HUES48 (cell line): Measurements from ENCODE around the gene D2HGDH.

Experiments used
- H3K27ac ChIP-seq: one replicate; pipeline ENCODE4 v1.7.0; 2013; ENCODE audit warnings: low read depth, low read length, inconsistent platforms
- H3K27me3 ChIP-seq: 2 replicates; pipeline ENCODE4 v1.6.1; 2013; ENCODE audit warnings: mild to moderate bottlenecking, low read length; ENCODE audit not compliant: control insufficient read depth, insufficient read depth
- H3K36me3 ChIP-seq: 2 replicates; pipeline ENCODE4 v1.6.1; 2013; ENCODE audit warnings: low read length; ENCODE audit not compliant: control insufficient read depth, insufficient read depth
- H3K4me1 ChIP-seq: 2 replicates; pipeline ENCODE4 v1.6.1; 2013; ENCODE audit warnings: mild to moderate bottlenecking, low read length; ENCODE audit not compliant: control insufficient read depth, insufficient read depth
- H3K4me3 ChIP-seq: 2 replicates; pipeline ENCODE4 v1.5.1; 2013; ENCODE audit warnings: mild to moderate bottlenecking, low read depth, low read length
- H3K9ac ChIP-seq: 2 replicates; pipeline ENCODE4 v1.6.1; 2013; ENCODE audit warnings: mild to moderate bottlenecking, low read depth, low read length, moderate library complexity
- H3K9me3 ChIP-seq: 2 replicates; pipeline ENCODE4 v1.6.1; 2013; ENCODE audit warnings: low read length; ENCODE audit not compliant: control insufficient read depth, insufficient read depth

The D2HGDH gene

GRCh38 chr2:241760301-241760771, 25.9 kb downstream of the D2HGDH start:
- H3K9ac ChIP-seq = no peak overlapping the region
- no peaks in the 10 kb centered on the region; the same call in 1 of the 2 replicates for H3K4me1 ChIP-seq
- H3K27me3 ChIP-seq = no peaks in the 10 kb centered on the region
- H3K36me3 ChIP-seq = peaks cover 9% of the 10 kb centered on the region; the same call in 1 of the 2 replicates
- no peak overlapping the region for H3K4me3 ChIP-seq
- no peak overlapping the region for H3K27ac ChIP-seq
- no peaks in the 10 kb centered on the region for H3K9me3 ChIP-seq

GRCh38 chr2:241762321-241762932, 28.0 kb downstream of the D2HGDH start:
- Histone ChIP-seq H3K27me3 (no peaks in the 10 kb centered on the region), H3K36me3 (0 out of 2 replicates have a peak, but pooled peaks cover 5% of the 10 kb centered on the region), H3K9ac (no peak overlapping the region), H3K4me3 (no peak overlapping the region), H3K9me3 (no peaks in the 10 kb centered on the region), H3K4me1 (no peaks in the 10 kb centered on the region; the same call in 1 of the 2 replicates), H3K27ac (no peak overlapping the region)

- H3K4me3 ChIP-seq = no peak overlapping the region
- no peaks in the 10 kb centered on the region for H3K9me3 ChIP-seq
- H3K9ac ChIP-seq = no peak overlapping the region
- H3K4me1 ChIP-seq = no peaks in the 10 kb centered on the region; the same call in 1 of the 2 replicates
- no peaks in the 10 kb centered on the region for H3K27me3 ChIP-seq
- H3K36me3 ChIP-seq = 0 out of 2 replicates have a peak, but pooled peaks cover 5% of the 10 kb centered on the region
- no peak overlapping the region for H3K27ac ChIP-seq
Measured at GRCh38 chr2:241762933-241763369, 28.5 kb downstream of the D2HGDH start.

- no peaks in the 10 kb centered on the region; the same call in 1 of the 2 replicates for H3K4me1 ChIP-seq
- H3K4me3 ChIP-seq = no peak overlapping the region
- 0 out of 2 replicates have a peak, but pooled peaks cover 5% of the 10 kb centered on the region for H3K36me3 ChIP-seq
- H3K27ac ChIP-seq = no peak overlapping the region
- H3K9ac ChIP-seq = no peak overlapping the region
- no peaks in the 10 kb centered on the region for H3K27me3 ChIP-seq
- no peaks in the 10 kb centered on the region for H3K9me3 ChIP-seq
Measured at GRCh38 chr2:241763551-241764274, 29.3 kb downstream of the D2HGDH start.

GRCh38 chr2:241764275-241765241, 30.1 kb downstream of the D2HGDH start:
- Histone ChIP-seq H3K27me3 (no peaks in the 10 kb centered on the region), H3K4me3 (no peak overlapping the region), H3K4me1 (no peaks in the 10 kb centered on the region; the same call in 1 of the 2 replicates), H3K36me3 (no peaks in the 10 kb centered on the region), H3K9me3 (no peaks in the 10 kb centered on the region), H3K9ac (no peak overlapping the region), H3K27ac (no peak overlapping the region)

GRCh38 chr2:241767464-241768250, 33.2 kb downstream of the D2HGDH start:
- H3K9me3 ChIP-seq = no peaks in the 10 kb centered on the region
- H3K27ac ChIP-seq = no peak overlapping the region
- H3K36me3 ChIP-seq = no peaks in the 10 kb centered on the region
- H3K4me3 ChIP-seq = no peak overlapping the region
- H3K4me1 ChIP-seq = peaks cover 11% of the 10 kb centered on the region
- H3K9ac ChIP-seq = no peak overlapping the region
- H3K27me3 ChIP-seq = no peaks in the 10 kb centered on the region

- Histone ChIP-seq H3K9me3 (no peaks in the 10 kb centered on the region), H3K9ac (no peak overlapping the region), H3K36me3 (no peaks in the 10 kb centered on the region), H3K27ac (no peak overlapping the region), H3K4me1 (peaks cover 11% of the 10 kb centered on the region), H3K4me3 (no peak overlapping the region), H3K27me3 (no peaks in the 10 kb centered on the region)
Measured at GRCh38 chr2:241768251-241768711, 33.9 kb downstream of the D2HGDH start.

- no peaks in the 10 kb centered on the region for H3K27me3 ChIP-seq
- H3K36me3 ChIP-seq = no peaks in the 10 kb centered on the region
- peaks cover 11% of the 10 kb centered on the region for H3K4me1 ChIP-seq
- H3K9me3 ChIP-seq = no peaks in the 10 kb centered on the region
- no peak overlapping the region for H3K27ac ChIP-seq
- no peak overlapping the region for H3K9ac ChIP-seq
- no peak overlapping the region for H3K4me3 ChIP-seq
Measured at GRCh38 chr2:241768850-241769249, 34.4 kb downstream of the D2HGDH start.

GRCh38 chr2:241769819-241770184, 35.4 kb downstream of the D2HGDH start:
- Histone ChIP-seq H3K4me3 (no peak overlapping the region), H3K9ac (no peak overlapping the region), H3K27me3 (no peaks in the 10 kb centered on the region), H3K4me1 (peaks cover 11% of the 10 kb centered on the region), H3K27ac (no peak overlapping the region), H3K9me3 (no peaks in the 10 kb centered on the region), H3K36me3 (no peaks in the 10 kb centered on the region)
